HL-60 (cell line): ENCODE measurements around the gene RTN4RL1.

Experiments
- DNase-seq, 2 experiments: peaks; one replicate each; pipeline ENCODE4 v3.0.0-alpha.2; 2010 to 2020; ENCODE audit warnings: low read depth in 1 of 2, low spot score in 1 of 2
- H3K27ac ChIP-seq: fragments of 250-450 bp; sonication (Bioruptor Pico); replicated peaks from 2 replicates; pipeline ENCODE4 v1.5.1; 2020; ENCODE audit warnings: mild to moderate bottlenecking, moderate library complexity
- H3K27me3 ChIP-seq: fragments of 250-450 bp; sonication (Bioruptor Pico); 2 replicates; pipeline ENCODE4 v1.5.1; 2021; ENCODE audit warnings: mild to moderate bottlenecking, moderate library complexity; ENCODE audit not compliant: insufficient read depth, poor library complexity, severe bottlenecking
- H3K4me3 ChIP-seq: replicated peaks from 2 replicates; pipeline ENCODE4 v1.5.1; 2011; ENCODE audit warnings: mild to moderate bottlenecking, control low read depth, low read length; ENCODE audit not compliant: insufficient read depth
- GABPA ChIP-seq: IDR thresholded peaks from 2 replicates; pipeline ENCODE4 v1.6.1; 2012; ENCODE audit warnings: low read depth
- POLR2AphosphoS5 ChIP-seq: IDR thresholded peaks from 2 replicates; pipeline ENCODE4 v1.6.1; 2012; ENCODE audit warnings: low read depth
- SPI1 ChIP-seq: IDR thresholded peaks from 2 replicates; pipeline ENCODE4 v1.6.1; 2012; ENCODE audit warnings: low read depth, mild to moderate bottlenecking, borderline replicate concordance
- TF ChIP-seq, protein P1 (sequence below): IDR thresholded peaks from one replicate; pipeline ENCODE4 v1.5.1; 2011; ENCODE audit warnings: low read length, control low read depth, inconsistent platforms; ENCODE audit not compliant: insufficient read depth
- TF ChIP-seq, protein P2 (sequence below): IDR thresholded peaks from 2 replicates; pipeline ENCODE4 v1.6.1; 2012; ENCODE audit warnings: low read depth; ENCODE audit not compliant: insufficient replicate concordance

RTN4RL1 gene

DNA sequence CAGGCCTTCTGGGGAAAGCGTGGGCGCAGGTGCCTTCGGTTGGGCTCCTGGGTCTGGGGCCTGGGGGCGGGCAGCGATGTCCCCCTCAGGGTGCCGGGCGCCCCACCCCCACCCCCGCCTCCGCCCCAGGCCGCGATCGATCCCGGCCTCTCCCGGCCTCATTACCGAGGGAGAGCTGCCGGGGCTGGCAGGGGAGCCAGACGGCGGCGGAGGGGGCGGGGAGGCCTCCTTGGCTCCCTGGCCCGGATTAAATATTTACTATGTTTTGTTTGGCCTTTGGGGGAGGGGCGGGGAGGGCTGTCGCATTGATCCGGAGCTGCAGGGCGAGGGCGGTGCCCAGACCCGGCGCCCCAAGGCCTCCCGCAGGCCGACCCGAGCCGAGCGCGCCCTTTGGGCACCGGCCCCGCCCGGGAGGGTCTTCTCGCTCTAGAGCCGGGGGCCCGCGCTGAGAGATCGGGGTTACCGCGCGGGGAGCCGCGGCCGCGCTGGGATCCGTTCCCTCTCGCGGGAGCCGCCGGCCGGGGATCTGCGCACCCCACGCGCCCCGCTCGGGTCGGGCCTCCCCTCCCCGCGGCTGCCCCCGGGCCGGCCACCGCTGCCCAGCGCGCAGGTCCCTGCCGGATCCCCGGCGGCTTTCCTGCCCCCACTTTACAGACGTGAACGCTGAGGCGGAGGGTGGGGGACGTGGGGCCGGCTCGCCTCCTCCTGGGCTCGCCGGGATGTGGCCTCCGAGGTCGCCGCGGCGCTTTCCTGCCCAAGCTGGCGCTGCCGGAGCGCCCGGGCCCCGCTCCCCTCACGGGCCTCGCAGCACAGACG is 27.0 kb downstream of the RTN4RL1 start:
- DNase-seq: no peak
- H3K27me3 ChIP-seq: no peaks in the 10 kb centered on the region
- H3K27ac ChIP-seq: no peak overlapping the region
- TF ChIP-seq SPI1: no peak
- TF ChIP-seq, protein P1, sequence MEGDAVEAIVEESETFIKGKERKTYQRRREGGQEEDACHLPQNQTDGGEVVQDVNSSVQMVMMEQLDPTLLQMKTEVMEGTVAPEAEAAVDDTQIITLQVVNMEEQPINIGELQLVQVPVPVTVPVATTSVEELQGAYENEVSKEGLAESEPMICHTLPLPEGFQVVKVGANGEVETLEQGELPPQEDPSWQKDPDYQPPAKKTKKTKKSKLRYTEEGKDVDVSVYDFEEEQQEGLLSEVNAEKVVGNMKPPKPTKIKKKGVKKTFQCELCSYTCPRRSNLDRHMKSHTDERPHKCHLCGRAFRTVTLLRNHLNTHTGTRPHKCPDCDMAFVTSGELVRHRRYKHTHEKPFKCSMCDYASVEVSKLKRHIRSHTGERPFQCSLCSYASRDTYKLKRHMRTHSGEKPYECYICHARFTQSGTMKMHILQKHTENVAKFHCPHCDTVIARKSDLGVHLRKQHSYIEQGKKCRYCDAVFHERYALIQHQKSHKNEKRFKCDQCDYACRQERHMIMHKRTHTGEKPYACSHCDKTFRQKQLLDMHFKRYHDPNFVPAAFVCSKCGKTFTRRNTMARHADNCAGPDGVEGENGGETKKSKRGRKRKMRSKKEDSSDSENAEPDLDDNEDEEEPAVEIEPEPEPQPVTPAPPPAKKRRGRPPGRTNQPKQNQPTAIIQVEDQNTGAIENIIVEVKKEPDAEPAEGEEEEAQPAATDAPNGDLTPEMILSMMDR: no peak
- no peak for TF ChIP-seq POLR2AphosphoS5
- TF ChIP-seq GABPA: no peak
- TF ChIP-seq, protein P2, sequence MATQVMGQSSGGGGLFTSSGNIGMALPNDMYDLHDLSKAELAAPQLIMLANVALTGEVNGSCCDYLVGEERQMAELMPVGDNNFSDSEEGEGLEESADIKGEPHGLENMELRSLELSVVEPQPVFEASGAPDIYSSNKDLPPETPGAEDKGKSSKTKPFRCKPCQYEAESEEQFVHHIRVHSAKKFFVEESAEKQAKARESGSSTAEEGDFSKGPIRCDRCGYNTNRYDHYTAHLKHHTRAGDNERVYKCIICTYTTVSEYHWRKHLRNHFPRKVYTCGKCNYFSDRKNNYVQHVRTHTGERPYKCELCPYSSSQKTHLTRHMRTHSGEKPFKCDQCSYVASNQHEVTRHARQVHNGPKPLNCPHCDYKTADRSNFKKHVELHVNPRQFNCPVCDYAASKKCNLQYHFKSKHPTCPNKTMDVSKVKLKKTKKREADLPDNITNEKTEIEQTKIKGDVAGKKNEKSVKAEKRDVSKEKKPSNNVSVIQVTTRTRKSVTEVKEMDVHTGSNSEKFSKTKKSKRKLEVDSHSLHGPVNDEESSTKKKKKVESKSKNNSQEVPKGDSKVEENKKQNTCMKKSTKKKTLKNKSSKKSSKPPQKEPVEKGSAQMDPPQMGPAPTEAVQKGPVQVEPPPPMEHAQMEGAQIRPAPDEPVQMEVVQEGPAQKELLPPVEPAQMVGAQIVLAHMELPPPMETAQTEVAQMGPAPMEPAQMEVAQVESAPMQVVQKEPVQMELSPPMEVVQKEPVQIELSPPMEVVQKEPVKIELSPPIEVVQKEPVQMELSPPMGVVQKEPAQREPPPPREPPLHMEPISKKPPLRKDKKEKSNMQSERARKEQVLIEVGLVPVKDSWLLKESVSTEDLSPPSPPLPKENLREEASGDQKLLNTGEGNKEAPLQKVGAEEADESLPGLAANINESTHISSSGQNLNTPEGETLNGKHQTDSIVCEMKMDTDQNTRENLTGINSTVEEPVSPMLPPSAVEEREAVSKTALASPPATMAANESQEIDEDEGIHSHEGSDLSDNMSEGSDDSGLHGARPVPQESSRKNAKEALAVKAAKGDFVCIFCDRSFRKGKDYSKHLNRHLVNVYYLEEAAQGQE: no peak
- no peak overlapping the region for H3K4me3 ChIP-seq

DNA sequence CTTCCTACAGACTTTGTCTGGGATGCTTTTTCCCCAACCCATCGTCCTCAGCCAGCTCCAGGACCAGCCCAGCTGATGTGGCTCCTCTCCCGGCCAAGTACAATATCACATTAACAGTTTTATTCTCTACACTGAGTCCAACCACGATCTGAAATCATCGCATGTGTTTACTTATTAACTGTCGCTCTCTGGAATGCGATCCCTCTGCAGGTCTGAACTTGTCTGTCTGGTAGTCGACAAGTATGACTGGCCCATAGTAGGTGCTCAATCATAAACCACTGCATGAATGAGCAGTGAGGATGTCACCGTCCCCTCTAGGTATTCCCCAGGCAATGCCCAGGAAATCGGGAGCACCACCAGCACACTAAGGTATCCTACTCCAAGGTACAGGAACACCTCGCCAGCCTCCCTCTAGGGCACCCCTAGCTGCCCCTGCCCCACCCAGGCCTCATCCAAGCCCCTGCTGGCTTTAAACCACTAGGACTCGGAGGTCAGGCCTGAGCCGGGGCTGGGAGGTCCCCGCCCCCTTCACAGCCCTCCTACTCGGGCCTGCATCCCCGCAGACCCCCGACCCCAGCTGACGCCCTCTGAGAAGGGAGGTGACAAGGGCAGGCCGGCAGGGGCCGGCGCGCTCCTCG is 27.7 kb downstream of the RTN4RL1 start:
- Histone ChIP-seq H3K4me3 (no peak overlapping the region), H3K27ac (no peak overlapping the region), H3K27me3 (no peaks in the 10 kb centered on the region)
- TF ChIP-seq, protein P2: no peak
- TF ChIP-seq SPI1: no peak
- TF ChIP-seq GABPA: no peak
- no peak for TF ChIP-seq POLR2AphosphoS5
- TF ChIP-seq, protein P1: no peak
- no peak for DNase-seq

DNA sequence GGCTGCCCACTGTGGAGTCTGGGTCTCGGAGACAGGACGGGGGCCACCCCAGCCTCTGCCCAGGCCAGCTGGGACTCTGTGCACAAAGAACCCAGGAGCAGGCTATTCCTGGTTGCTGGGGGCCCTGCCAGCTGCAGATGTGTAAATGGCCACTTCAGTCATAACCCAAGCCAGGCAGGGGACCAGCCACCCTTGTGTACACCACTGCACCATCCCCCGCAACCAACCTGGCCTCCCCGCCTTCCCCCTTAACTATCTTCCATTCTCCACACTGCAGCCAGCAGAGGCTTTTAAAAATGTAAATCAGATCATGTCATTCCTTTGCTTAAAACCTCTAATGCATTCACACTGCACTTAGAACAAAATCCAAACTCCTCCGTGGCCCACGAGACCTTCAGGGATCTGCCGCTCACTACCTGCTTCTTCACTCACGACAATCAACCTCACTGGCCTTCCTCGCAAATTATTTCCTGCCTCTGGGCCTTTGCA is 28.3 kb downstream of the RTN4RL1 start:
- no peak overlapping the region for H3K27ac ChIP-seq

More for the DNA sequence above, 28.3 kb downstream of the RTN4RL1 start:
- H3K27me3 ChIP-seq: no peaks in the 10 kb centered on the region
- TF ChIP-seq GABPA: no peak
- TF ChIP-seq POLR2AphosphoS5: no peak
- TF ChIP-seq, protein P2: no peak
- TF ChIP-seq, protein P1: no peak
- TF ChIP-seq SPI1: no peak
- no peak for DNase-seq
- H3K4me3 ChIP-seq: no peak overlapping the region
